ENCODE measurements around the gene SCNN1G.

SCNN1G gene

GRCh38 chr16:23160574-23160973 lies 22.0 kb upstream of the SCNN1G start:
- H3K4me3 ChIP-seq (ENCODE audit: control insufficient read depth, low read depth, low read length), result no peak overlapping the region
- peak; percentile 2 for DNase-seq (ENCODE audit: low read depth)
- no peak for TF ChIP-seq CTCF (conservative IDR thresholded peaks at IDR 0.05; ENCODE audit: control insufficient read depth, insufficient read depth, low read depth, low read length)

GRCh38 chr16:23163921-23164320 lies 18.6 kb upstream of the SCNN1G start:
- no peak for DNase-seq (ENCODE audit: low read depth)
- no peak for TF ChIP-seq CTCF (conservative IDR thresholded peaks at IDR 0.05; ENCODE audit: control insufficient read depth, insufficient read depth, low read depth, low read length)

GRCh38 chr16:23164736-23165135 lies 17.8 kb upstream of the SCNN1G start:
- DNase-seq (ENCODE audit: low read depth), result no peak
- H3K4me3 ChIP-seq (ENCODE audit: control insufficient read depth, low read depth, low read length), result no peak overlapping the region
- TF ChIP-seq CTCF (conservative IDR thresholded peaks at IDR 0.05; ENCODE audit: control insufficient read depth, insufficient read depth, low read depth, low read length), result no peak

More at GRCh38 chr16:23163921-23164320, 18.6 kb upstream of the SCNN1G start:
- H3K4me3 ChIP-seq (ENCODE audit: control insufficient read depth, low read depth, low read length), result no peak overlapping the region

- no peak overlapping the region for H3K4me3 ChIP-seq (ENCODE audit: control insufficient read depth, low read depth, low read length)
- DNase-seq (ENCODE audit: low read depth), result no peak
- TF ChIP-seq CTCF (conservative IDR thresholded peaks at IDR 0.05; ENCODE audit: control insufficient read depth, insufficient read depth, low read depth, low read length), result no peak
These were observed 10.0 kb upstream of the SCNN1G start for GRCh38 chr16:23172583-23172982.

GRCh38 chr16:23172994-23173393 lies 9.6 kb upstream of the SCNN1G start:
- no peak for TF ChIP-seq CTCF (conservative IDR thresholded peaks at IDR 0.05; ENCODE audit: control insufficient read depth, insufficient read depth, low read depth, low read length)

GRCh38 chr16:23174622-23175021 lies 7.9 kb upstream of the SCNN1G start:
- peak; percentile 10 for DNase-seq (ENCODE audit: low read depth)
- TF ChIP-seq CTCF (conservative IDR thresholded peaks at IDR 0.05; ENCODE audit: control insufficient read depth, insufficient read depth, low read depth, low read length), result no peak
- H3K4me3 ChIP-seq (ENCODE audit: control insufficient read depth, low read depth, low read length), result no peak overlapping the region

More at GRCh38 chr16:23172994-23173393, 9.6 kb upstream of the SCNN1G start:
- no peak for DNase-seq (ENCODE audit: low read depth)
- H3K4me3 ChIP-seq (ENCODE audit: control insufficient read depth, low read depth, low read length), result no peak overlapping the region

- TF ChIP-seq CTCF (conservative IDR thresholded peaks at IDR 0.05; ENCODE audit: control insufficient read depth, insufficient read depth, low read depth, low read length), result no peak
- no peak overlapping the region for H3K4me3 ChIP-seq (ENCODE audit: control insufficient read depth, low read depth, low read length)
- no peak for DNase-seq (ENCODE audit: low read depth)
These were observed 6.9 kb upstream of the SCNN1G start for GRCh38 chr16:23175651-23176050.

Measured in fibroblast of mammary gland (primary cell).